GM10266 (cell line): ENCODE measurements around the gene ZC3H12D.
"Not testable (repeated sequence)": the region's sequence is repeated elsewhere in the genome, so short reads cannot be mapped to it uniquely, and the experiment has no call there.

ENCODE experiments used
- DNase-seq: peaks from one replicate; pipeline ENCODE4 v3.0.0; 2012; ENCODE audit errors: extremely low spot score
- TF ChIP-seq, protein P1 (sequence below): IDR thresholded peaks from 2 replicates; pipeline ENCODE4 v1.5.1; 2012; ENCODE audit warnings: mild to moderate bottlenecking, low read depth; ENCODE audit not compliant: control insufficient read depth, insufficient read depth; ENCODE audit errors: missing control alignments

Gene ZC3H12D

GRCh38 chr6:149503872-149504271 lies 19.1 kb upstream of the ZC3H12D start:
- DNase-seq, result no peak
- TF ChIP-seq, protein P1, sequence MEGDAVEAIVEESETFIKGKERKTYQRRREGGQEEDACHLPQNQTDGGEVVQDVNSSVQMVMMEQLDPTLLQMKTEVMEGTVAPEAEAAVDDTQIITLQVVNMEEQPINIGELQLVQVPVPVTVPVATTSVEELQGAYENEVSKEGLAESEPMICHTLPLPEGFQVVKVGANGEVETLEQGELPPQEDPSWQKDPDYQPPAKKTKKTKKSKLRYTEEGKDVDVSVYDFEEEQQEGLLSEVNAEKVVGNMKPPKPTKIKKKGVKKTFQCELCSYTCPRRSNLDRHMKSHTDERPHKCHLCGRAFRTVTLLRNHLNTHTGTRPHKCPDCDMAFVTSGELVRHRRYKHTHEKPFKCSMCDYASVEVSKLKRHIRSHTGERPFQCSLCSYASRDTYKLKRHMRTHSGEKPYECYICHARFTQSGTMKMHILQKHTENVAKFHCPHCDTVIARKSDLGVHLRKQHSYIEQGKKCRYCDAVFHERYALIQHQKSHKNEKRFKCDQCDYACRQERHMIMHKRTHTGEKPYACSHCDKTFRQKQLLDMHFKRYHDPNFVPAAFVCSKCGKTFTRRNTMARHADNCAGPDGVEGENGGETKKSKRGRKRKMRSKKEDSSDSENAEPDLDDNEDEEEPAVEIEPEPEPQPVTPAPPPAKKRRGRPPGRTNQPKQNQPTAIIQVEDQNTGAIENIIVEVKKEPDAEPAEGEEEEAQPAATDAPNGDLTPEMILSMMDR, result no peak

DNA sequence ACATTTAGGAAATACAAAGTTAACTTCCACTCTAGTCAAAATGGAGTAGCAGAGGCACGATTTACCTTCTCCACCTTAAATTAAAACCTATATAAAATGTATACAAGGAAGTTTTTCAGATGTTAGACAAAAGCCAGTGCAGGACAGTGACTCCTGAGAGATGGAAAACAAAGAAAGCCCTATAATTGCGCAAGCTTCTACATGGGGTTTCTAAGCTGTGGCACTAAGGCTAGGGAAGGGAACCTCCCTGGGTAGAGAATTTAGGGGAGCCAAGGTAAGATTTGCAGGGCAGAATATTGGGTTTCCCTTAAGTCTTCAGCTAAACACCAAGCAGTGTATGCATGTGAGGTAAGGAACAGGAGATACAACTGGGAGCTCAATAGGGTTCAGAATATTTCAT lies 18.5 kb upstream of the ZC3H12D start:
- no peak for DNase-seq
- TF ChIP-seq, protein P1, result no peak

DNA sequence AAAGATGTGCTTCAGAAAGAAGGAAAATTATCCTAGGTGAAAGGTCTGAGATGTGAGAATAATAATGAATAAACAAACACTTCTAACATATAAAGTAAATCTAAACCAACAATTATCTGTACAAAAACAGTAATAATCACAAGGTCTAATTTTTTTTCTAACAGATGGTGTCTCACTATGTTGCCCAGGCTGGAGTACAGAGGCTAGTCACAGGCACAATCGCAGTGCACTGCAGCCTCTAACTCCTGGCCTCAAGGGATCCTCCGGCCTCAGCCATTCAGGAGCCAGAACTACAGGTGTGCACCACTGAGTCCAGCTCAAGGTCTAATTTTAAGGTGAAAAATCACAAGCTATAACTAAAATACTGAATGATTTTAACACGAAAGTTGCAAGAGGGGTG lies 17.0 kb upstream of the ZC3H12D start:
- no peak for DNase-seq
- TF ChIP-seq, protein P1, result no peak

- TF ChIP-seq, protein P1, result no peak
- DNase-seq, result no peak
Measured at GRCh38 chr6:149501201-149501600, 16.4 kb upstream of the ZC3H12D start.

- TF ChIP-seq, protein P1, result no peak
Measured at GRCh38 chr6:149500096-149500495, 15.3 kb upstream of the ZC3H12D start.

GRCh38 chr6:149499066-149499465 lies 14.3 kb upstream of the ZC3H12D start:
- TF ChIP-seq, protein P1, result no peak
- DNase-seq, result no peak

More at GRCh38 chr6:149500096-149500495, 15.3 kb upstream of the ZC3H12D start:
- DNase-seq, result no peak

GRCh38 chr6:149497365-149497764 lies 12.6 kb upstream of the ZC3H12D start:
- TF ChIP-seq, protein P1, result no peak

DNA sequence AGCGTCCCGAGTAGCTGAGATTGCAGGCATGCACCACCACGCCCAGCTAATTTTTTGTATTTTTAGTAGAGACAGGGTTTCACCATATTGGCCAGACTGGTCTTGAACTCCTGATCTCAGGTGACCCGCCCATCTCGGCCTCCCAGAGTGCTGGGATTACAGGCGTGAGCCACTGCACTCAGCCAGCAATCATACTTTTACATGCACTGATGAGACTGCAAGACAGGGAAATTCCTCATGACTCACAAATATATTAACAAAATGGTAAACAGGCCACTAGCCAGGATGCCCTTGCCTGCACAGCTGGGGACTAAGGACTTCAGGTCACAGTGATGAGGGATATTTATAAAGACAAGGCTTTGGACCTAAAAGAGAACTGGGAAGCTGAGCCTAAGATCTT lies 11.8 kb upstream of the ZC3H12D start:
- not testable (repeated sequence) for DNase-seq

More at GRCh38 chr6:149497365-149497764, 12.6 kb upstream of the ZC3H12D start:
- no peak for DNase-seq

DNA sequence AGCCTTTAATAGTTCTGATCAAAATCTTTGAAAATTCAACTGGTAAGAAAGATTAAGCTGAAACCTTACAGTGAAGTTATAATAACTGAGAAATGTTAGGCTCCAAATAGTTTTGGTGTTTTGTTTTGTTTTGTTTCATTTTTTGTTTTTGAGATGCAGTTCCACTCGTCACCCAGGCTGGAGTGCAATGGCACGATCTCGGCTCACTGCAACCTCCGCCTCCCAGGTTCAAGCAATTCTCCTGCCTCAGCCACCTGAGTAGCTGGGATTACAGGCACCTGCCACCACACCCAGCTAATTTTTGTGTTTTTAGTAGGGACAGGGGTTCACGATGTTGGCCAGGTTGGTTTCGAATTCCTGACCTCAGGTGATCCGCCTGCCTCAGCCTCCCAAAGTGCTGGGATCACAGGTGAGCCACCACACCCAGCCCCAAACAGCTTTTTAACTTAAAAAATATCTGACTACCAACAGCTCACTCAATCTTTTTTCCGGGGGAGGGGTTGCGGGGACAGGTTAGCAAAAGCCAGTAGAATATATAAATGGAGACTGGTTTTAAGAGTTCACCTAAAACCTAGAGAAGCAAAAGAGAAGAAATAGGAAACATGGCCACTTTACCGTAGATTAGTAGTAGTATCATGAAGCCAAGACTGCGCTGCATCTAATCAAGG lies 10.7 kb upstream of the ZC3H12D start:
- DNase-seq, result not testable (repeated sequence)

DNA sequence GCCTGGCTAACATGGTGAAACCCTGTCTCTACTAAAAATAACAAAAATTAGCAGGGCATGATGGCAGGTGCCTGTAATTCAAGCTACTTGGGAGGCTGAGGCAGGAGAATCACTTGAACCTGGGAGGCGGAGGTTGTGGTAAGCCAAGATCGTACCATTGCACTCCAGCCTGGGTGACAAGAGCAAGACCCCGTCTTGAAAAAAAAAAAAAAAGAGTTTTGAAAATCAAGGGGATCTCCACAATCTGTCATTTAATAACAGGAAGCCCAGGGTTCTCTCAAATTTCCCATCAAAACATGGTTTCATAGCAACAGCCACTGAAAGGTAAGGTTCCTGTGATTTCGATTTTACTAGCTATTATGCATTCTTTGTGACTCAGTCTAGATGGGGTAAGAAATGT lies 10.0 kb upstream of the ZC3H12D start:
- peak; percentile 58 for DNase-seq
